ENCODE measurements around the gene LRRC61. TPM values are rescaled to one million over a fixed set of nuclear protein-coding genes. Genes with fewer than 3 reads are reported as not detected.

The LRRC61 gene
- total and polyA plus RNA-seq, 4 experiments from 2014 or later = 11.0 to 16.0 (median 13.8) TPM

DNA sequence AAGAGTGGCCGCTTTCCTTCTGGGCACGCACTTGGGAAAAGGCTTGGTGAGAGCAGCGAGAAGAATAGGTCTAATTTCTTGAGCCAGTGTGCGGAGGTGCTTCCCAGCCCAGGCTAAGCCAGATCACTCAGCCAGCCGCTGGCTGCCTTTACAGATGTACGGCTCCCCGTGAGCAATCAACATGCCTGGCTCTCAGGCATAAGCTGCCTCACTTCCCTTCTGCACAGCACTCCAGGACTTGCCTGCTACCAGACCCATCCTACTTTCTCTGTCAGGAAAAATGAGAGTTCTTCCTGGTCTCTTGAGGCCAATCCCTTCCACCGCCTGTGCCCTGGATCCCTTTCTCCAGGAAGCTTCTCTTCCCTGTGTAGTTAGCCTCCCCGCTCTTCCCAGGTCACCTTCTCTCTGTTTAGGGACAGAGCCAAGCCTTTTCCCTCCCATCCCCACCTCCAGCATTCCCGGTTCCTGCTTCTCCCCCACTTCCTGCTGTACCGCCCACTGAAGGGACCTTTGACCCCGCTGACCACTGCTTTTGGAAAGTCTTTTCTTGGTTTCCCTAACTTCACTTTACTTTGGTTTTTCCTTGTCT is 1.3 kb downstream of the LRRC61 start:
- peaks cover 31 to 49% (median 40%) of the 10 kb centered on the region in 4 donors for H3K4me1 Mint-ChIP-seq
- H3K4me1 ChIP-seq (ENCODE audit: insufficient read depth, low read length) = peaks cover 44% of the 10 kb centered on the region
- peaks cover 24% of the 10 kb centered on the region for H3K36me3 ChIP-seq (ENCODE audit: insufficient read depth, low read length)
- CTCF ChIA-PET (ENCODE audit: partially characterized antibody) = interaction anchor here (1.1 kb wide), 1 partner anchor 31 kb away, joined by 3 read pairs; no protein-coding TSS in a partner anchor
- H3K9me3 ChIP-seq (ENCODE audit: control insufficient read depth in 1 of 2, low read length in 2 of 2) = no peaks in the 10 kb centered on the region
- H3K9me3 Mint-ChIP-seq = peaks cover 0 to 1% (median 0%) of the 10 kb centered on the region in 8 donors
- H3K27ac ChIP-seq (ENCODE audit: low read depth, low read length) = peak overlapping the region; percentile 82
- H3K27me3 ChIP-seq (ENCODE audit: insufficient read depth, low read length) = no peaks in the 10 kb centered on the region
- no peak for DNase-seq
- H3K36me3 Mint-ChIP-seq = peaks cover 36 to 40% of the 10 kb centered on the region in 2 donors
- H3K27ac Mint-ChIP-seq = peak overlapping the region; percentile 84 to 99 (median 97)
- intact Hi-C loops (cut with micrococcal nuclease) = no loop called here
- peak overlapping the region; percentile 90 to 99 (median 98) for H3K4me3 Mint-ChIP-seq
- POLR2A ChIA-PET (ENCODE audit: partially characterized antibody) = interaction anchor here (1.4 to 2.9 kb wide), 3 partner anchors 10 to 82 kb away, joined by 3 to 14 read pairs (median 10); a partner anchor contains a TSS
- H3K27me3 Mint-ChIP-seq = no peaks in the 10 kb centered on the region
- H3K4me3 ChIP-seq (ENCODE audit: low read length in 2 of 2) = peak overlapping the region in 1 of 2 donors; percentile 82

DNA sequence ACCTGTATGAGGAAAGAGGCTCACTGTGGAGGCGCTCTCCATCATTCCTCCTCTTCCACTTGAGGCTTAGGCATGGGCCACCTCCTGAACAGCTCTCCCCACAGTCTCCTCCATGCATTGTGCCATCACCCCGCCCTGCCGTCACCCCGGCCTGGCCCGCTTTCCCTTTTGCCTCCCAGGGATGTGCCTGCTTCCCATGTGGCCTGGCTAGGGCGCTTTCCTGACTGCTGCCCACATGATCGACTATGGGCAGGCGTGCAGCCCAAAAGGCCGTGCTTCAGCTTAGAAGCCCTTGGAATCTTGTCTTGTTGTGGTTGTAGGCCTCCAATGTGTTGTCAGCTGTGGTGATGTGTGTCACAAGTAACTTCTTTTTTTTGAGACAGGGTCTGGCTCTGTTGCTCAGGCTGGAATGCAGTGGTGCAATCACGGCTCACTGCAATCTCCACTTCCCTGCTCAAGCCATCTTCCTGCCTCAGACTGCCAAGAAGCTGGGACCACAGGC is 2.0 kb downstream of the LRRC61 start:
- Histone ChIP-seq H3K9me3 (ENCODE audit: control insufficient read depth in 1 of 2, low read length in 2 of 2) (no peaks in the 10 kb centered on the region), H3K27me3 (ENCODE audit: insufficient read depth, low read length) (no peaks in the 10 kb centered on the region), H3K36me3 (ENCODE audit: insufficient read depth, low read length) (peaks cover 24% of the 10 kb centered on the region), H3K4me3 (ENCODE audit: low read length in 2 of 2) (no peak overlapping the region), H3K4me1 (ENCODE audit: insufficient read depth, low read length) (peaks cover 38% of the 10 kb centered on the region), H3K27ac (ENCODE audit: low read depth, low read length) (no peak overlapping the region)
- Mint-ChIP-seq H3K27ac (peak overlapping the region in 5 of 7 donors; percentile 25 to 98 (median 84)), H3K27me3 (no peaks in the 10 kb centered on the region), H3K9me3 (peaks cover 0 to 1% (median 0%) of the 10 kb centered on the region in 8 donors), H3K4me1 (peaks cover 31 to 47% (median 38%) of the 10 kb centered on the region in 4 donors), H3K36me3 (peaks cover 29 to 37% of the 10 kb centered on the region in 2 donors), H3K4me3 (peak overlapping the region; percentile 90 to 99 (median 98))
- intact Hi-C loops (cut with micrococcal nuclease) = no loop called here
- ChIA-PET POLR2A (ENCODE audit: partially characterized antibody) (interaction anchor here (1.4 kb wide), 1 partner anchor 31 kb away, joined by 4 read pairs; no protein-coding TSS in a partner anchor), CTCF (ENCODE audit: partially characterized antibody) (no interaction called here)
- DNase-seq = no peak

GRCh38 chr7:150325901-150326300 is 2.7 kb downstream of the LRRC61 start:
- Histone ChIP-seq H3K27me3 (ENCODE audit: insufficient read depth, low read length) (no peaks in the 10 kb centered on the region), H3K4me3 (ENCODE audit: low read length in 2 of 2) (no peak overlapping the region), H3K9me3 (ENCODE audit: control insufficient read depth in 1 of 2, low read length in 2 of 2) (no peaks in the 10 kb centered on the region), H3K27ac (ENCODE audit: low read depth, low read length) (no peak overlapping the region), H3K4me1 (ENCODE audit: insufficient read depth, low read length) (peaks cover 32% of the 10 kb centered on the region), H3K36me3 (ENCODE audit: insufficient read depth, low read length) (peaks cover 24% of the 10 kb centered on the region)
- no peak for DNase-seq
- Mint-ChIP-seq H3K36me3 (peaks cover 33 to 37% of the 10 kb centered on the region in 2 donors), H3K4me3 (peak overlapping the region in 1 of 8 donors; percentile 49), H3K27me3 (no peaks in the 10 kb centered on the region), H3K27ac (peak overlapping the region in 2 of 7 donors; percentile 10 to 72), H3K4me1 (peaks cover 31 to 45% (median 35%) of the 10 kb centered on the region in 4 donors), H3K9me3 (peaks cover 0 to 1% (median 0%) of the 10 kb centered on the region in 8 donors)
- ChIA-PET CTCF (ENCODE audit: partially characterized antibody) (no interaction called here), POLR2A (ENCODE audit: partially characterized antibody) (interaction anchor here (1.4 kb wide), 1 partner anchor 30 kb away, joined by 4 read pairs; no protein-coding TSS in a partner anchor)
- intact Hi-C loops (cut with micrococcal nuclease) = no loop called here

DNA sequence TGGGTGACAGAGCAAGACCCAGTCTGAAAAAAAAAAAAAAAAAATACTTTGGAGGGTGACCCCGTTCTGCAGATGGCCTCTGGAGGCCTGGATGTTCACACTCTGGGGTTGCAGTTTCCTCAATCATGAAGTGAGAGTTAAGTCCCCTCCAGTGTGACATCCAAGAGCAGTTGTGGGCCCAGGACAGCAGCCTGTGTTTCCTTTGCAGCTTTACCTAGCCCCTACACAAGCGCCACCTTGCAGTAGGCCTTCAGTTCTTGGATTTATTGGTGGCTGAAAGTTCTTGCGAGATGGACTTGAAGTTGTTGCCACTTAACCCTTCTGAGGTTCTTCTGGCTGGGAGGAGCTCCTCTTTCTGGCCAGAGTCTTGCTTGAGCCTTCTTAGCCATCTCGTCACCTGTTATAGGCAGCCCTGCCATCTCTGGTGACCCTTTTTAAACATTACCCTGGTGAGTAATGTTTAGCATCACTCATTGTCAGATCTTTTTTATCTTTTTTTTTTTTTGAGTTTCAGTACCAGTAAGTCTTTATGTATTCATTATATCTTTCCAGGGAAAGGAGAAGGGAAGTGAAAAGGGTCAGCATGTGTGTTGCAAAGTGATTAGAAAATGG is 3.6 kb downstream of the LRRC61 start:
- Mint-ChIP-seq H3K4me1 (peaks cover 25 to 37% (median 29%) of the 10 kb centered on the region in 4 donors), H3K9me3 (no peaks in the 10 kb centered on the region), H3K36me3 (peaks cover 39 to 40% of the 10 kb centered on the region in 2 donors), H3K27me3 (no peaks in the 10 kb centered on the region), H3K4me3 (no peak overlapping the region), H3K27ac (no peak overlapping the region)
- Histone ChIP-seq H3K4me3 (ENCODE audit: low read length in 2 of 2) (no peak overlapping the region), H3K4me1 (ENCODE audit: insufficient read depth, low read length) (peaks cover 25% of the 10 kb centered on the region), H3K27me3 (ENCODE audit: insufficient read depth, low read length) (no peaks in the 10 kb centered on the region), H3K9me3 (ENCODE audit: control insufficient read depth in 1 of 2, low read length in 2 of 2) (no peaks in the 10 kb centered on the region), H3K27ac (ENCODE audit: low read depth, low read length) (no peak overlapping the region), H3K36me3 (ENCODE audit: insufficient read depth, low read length) (peaks cover 24% of the 10 kb centered on the region)
- DNase-seq = no peak
- POLR2A ChIA-PET (ENCODE audit: partially characterized antibody) = no interaction called here
- CTCF ChIA-PET (ENCODE audit: partially characterized antibody) = no interaction called here
- intact Hi-C loops (cut with micrococcal nuclease) = no loop called here

DNA sequence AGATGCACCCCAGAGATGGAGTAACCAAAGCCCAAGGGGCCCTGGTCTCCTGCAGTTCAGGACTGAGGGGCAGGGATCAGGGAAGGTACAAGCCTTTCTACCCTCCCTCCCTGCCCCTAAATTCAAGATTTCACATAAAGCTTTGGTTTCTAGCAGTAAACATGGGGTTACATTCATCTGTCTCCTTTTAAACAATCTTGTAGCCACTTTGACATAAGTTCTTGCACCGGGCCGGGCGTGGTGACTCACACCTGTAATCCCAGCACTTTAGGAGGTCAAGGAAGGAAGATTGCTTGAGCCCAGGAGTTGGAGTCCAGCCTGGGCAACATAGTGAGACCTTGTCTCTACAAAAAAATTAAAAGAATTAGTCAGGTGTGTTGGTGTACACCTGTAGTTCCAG is 4.2 kb downstream of the LRRC61 start:
- H3K27ac Mint-ChIP-seq = peak overlapping the region in 1 of 7 donors; percentile 29
- CTCF ChIA-PET (ENCODE audit: partially characterized antibody) = no interaction called here
- intact Hi-C loops (cut with micrococcal nuclease) = no loop called here

DNA sequence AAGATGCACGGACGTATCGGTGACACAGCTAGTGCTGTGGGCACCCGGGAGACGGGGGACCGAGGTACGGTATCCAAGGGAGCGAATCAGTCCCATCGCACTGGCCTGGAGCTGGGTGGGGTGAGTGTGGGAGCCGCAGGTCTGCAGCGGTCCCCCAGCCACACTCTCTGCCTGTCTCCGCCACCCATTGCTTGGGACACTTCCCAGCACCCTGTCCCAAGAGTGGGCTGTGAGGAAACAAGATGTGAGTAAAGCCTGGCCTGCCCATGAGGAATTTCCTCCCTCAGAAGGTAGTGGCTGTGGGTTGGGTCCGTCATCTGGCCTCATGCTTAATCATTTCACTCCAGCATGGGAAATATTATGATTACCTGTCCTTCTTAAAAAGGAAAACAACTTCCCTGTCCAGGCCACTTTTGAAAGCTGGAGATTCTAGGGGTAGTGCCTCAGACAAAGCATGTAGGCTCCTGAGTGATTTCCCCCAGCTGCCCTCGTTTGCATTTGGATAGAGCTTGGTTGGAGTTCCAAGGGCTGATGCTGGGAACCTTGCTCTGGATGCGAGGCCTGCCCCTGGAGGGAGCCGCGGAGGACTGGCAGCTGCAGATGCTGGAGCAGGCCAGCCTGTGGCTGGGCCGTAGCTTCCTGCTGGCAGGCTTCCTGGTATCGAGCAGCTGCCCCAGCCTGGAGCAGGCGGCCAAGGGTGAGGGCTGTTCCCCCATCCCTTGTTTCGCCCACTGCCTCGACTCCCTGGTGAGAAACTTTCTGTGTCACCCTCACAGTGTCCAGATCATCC is 6.4 kb downstream of the LRRC61 start:
- CTCF ChIA-PET (ENCODE audit: partially characterized antibody) = no interaction called here

More for the DNA sequence above, 4.2 kb downstream of the LRRC61 start:
- POLR2A ChIA-PET (ENCODE audit: partially characterized antibody) = no interaction called here
- Histone ChIP-seq H3K9me3 (ENCODE audit: control insufficient read depth in 1 of 2, low read length in 2 of 2) (no peaks in the 10 kb centered on the region), H3K27ac (ENCODE audit: low read depth, low read length) (no peak overlapping the region), H3K27me3 (ENCODE audit: insufficient read depth, low read length) (no peaks in the 10 kb centered on the region), H3K36me3 (ENCODE audit: insufficient read depth, low read length) (peaks cover 24% of the 10 kb centered on the region), H3K4me1 (ENCODE audit: insufficient read depth, low read length) (peaks cover 20% of the 10 kb centered on the region), H3K4me3 (ENCODE audit: low read length in 2 of 2) (no peak overlapping the region)
- H3K4me3 Mint-ChIP-seq = no peak overlapping the region
- H3K36me3 Mint-ChIP-seq = peaks cover 39 to 40% of the 10 kb centered on the region in 2 donors
- no peaks in the 10 kb centered on the region for H3K9me3 Mint-ChIP-seq
- no peaks in the 10 kb centered on the region for H3K27me3 Mint-ChIP-seq
- no peak for DNase-seq
- peaks cover 20 to 32% (median 23%) of the 10 kb centered on the region in 4 donors for H3K4me1 Mint-ChIP-seq

More for the DNA sequence above, 6.4 kb downstream of the LRRC61 start:
- Histone ChIP-seq H3K4me3 (ENCODE audit: low read length in 2 of 2) (no peak overlapping the region), H3K27me3 (ENCODE audit: insufficient read depth, low read length) (no peaks in the 10 kb centered on the region), H3K4me1 (ENCODE audit: insufficient read depth, low read length) (peaks cover 7% of the 10 kb centered on the region), H3K9me3 (ENCODE audit: control insufficient read depth in 1 of 2, low read length in 2 of 2) (no peaks in the 10 kb centered on the region), H3K27ac (ENCODE audit: low read depth, low read length) (no peak overlapping the region), H3K36me3 (ENCODE audit: insufficient read depth, low read length) (peaks cover 24% of the 10 kb centered on the region)
- intact Hi-C loops (cut with micrococcal nuclease) = no loop called here
- Mint-ChIP-seq H3K27ac (peak overlapping the region in 1 of 7 donors; percentile 42), H3K9me3 (no peaks in the 10 kb centered on the region), H3K4me1 (peaks cover 8 to 14% (median 9%) of the 10 kb centered on the region in 4 donors), H3K36me3 (peaks cover 32 to 39% of the 10 kb centered on the region in 2 donors), H3K4me3 (no peak overlapping the region), H3K27me3 (no peaks in the 10 kb centered on the region)
- DNase-seq = no peak
- POLR2A ChIA-PET (ENCODE audit: partially characterized antibody) = no interaction called here

Data from CD4-positive, alpha-beta memory T cell (primary cell).